GM18870 (cell line): Measurements from ENCODE around the gene DCAF8L2.
A peak's percentile ranks its signal among the peaks of the same experiment; 100 is the strongest.
"Not testable (repeated sequence)": the region's sequence is repeated elsewhere in the genome, so short reads cannot be mapped to it uniquely, and the experiment has no call there.

Experiments
- ATAC-seq: cut with Tn5 transposase; IDR thresholded peaks from one replicate; pipeline ENCODE4 v1.9.1; 2021; ENCODE audit warnings: moderate library complexity; ENCODE audit not compliant: unreplicated experiment

DCAF8L2 gene

GRCh38 chrX:27675493-27675892 is 85.3 kb downstream of the DCAF8L2 start:
- no peak for ATAC-seq

DNA sequence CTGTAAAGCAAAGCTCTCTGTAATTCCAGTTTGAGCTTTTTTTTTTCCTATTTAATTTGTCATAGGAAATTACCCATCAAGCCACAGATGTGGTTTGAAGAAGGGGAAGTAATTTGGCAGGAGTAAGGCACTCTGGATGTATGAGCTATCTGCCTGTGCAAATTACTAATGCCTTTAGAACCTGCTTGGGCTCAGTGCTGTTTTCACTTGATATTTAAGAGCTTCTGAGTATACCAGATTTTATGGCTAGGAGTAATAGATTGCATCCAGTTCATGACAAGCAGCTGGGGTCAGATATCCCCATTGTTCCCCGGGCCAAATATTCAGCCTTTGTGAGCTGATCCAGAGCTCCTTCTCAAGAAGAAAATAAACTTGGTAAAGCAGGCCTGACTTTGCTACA is 89.1 kb downstream of the DCAF8L2 start:
- ATAC-seq, result no peak

GRCh38 chrX:27680726-27681125 is 90.6 kb downstream of the DCAF8L2 start:
- no peak for ATAC-seq

DNA sequence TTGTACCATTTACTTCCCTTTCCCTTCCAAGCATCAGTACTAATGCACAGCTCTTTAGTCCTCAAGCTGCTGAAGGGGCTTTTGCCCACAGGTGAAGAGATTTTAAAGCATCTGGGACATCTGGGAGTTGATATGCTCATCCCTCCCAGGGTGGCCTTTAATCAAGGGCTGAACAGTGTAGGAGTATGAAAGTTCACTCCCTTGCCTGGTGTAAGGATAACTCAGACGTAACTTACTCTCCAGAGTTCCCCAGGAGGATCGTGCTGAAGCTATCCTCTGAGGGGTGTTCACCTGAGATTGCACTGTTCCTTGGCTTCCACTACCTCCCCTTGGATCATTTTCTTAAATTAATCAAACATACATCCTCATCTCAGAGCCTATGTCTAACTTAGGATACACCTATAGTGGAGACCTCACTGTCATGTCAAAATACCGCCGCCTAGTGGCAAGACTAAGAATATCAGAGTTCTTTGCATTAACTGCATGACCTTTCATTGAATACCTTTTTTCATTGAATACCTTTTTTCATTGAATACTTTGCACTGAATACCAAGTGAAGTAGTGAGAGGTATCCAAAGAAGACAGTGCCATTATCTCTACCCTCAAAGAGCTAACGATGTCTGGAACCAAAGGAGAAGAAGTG is 93.5 kb downstream of the DCAF8L2 start:
- ATAC-seq, result peak; percentile 74

DNA sequence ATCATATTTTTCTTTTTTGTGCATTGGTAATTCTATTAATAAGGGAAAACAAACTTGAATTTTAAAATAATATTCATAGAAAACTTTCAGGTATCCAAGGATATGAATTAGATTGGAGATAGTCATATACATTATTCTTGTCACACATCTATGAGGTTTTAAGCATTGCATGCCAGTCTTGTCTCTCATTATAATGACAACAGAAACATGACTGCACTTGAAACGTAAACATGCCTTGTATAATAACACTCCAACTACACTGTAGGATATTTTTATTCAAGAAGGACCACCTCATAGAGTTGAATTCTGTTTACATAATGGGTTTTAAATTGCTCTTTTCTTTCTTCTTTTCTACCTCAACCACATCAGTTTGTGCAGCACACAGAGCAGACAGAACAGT is 104.5 kb downstream of the DCAF8L2 start:
- no peak for ATAC-seq

DNA sequence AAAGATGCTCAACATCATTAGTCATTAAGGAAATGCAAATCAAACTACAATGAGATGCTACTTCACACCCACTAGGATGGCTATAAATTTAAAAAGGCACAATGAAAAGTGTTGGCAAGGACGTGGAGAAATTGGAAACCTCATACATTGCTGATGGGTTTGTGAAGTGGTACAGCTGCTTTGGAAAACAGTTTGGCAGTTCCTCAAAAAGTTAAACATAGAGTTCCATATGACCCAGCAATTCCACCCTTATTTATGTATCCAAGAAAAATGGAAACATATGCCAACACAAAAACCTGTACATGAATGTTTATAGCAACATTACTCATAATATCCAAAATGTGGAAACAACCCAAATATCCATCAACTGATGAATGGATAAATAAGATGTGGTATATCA is 116.4 kb downstream of the DCAF8L2 start:
- no peak for ATAC-seq

DNA sequence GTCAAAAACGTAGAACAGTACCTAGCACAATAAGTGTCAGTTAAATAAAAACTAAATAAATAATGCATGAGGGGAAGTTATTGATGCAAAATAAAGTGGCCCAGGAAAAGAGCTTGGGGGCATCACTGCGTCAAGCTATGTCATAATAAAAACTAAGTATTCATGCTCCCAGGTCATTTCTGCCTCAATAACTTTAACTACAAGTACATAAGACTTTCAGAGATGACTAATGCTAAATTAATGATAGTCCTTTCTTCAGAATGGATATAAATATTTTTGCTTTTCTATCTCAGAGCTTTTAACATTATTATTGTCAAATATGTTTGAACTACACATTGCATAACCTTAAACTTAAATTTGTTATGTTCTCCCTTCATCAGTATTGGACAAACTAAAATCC is 125.5 kb downstream of the DCAF8L2 start:
- ATAC-seq, result no peak

DNA sequence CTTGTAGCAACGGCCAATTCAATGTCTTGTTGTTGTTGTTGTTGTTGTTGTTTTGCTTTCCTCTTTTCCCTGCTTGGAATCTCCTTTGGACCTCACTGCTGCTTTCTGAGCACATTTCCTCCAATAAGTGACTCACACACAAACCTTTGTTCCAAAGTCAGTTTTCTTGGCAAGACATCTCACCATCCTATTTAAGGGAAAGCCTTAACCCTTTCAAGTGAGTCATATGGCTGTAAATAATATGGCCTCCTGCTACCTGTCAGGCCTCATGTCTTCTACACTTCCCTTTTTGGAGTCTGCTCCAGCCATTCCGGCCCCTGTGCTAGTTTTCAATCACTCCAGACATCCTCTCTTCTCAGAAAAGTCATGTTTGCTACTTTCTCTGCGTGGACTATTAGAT is 138.1 kb downstream of the DCAF8L2 start:
- no peak for ATAC-seq

GRCh38 chrX:27731962-27732361 is 141.8 kb downstream of the DCAF8L2 start:
- no peak for ATAC-seq

DNA sequence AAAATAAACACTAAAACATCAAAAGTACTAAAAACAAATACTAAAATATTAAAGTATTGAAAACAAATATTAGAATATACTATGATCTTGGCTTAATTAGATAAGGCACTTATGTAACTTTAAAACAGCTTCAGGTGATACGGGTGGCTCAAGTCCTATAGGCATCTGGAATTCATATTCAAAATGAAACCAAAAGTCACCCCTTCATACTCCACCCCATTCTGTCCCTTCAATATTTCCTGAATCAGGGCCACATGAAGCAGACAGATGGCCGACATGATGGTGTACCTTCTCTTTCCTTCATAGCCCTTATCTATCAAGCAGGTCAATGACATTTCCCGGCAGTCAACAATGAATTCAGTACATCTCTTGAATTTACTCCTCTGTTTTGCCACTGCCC is 145.8 kb downstream of the DCAF8L2 start:
- no peak for ATAC-seq

DNA sequence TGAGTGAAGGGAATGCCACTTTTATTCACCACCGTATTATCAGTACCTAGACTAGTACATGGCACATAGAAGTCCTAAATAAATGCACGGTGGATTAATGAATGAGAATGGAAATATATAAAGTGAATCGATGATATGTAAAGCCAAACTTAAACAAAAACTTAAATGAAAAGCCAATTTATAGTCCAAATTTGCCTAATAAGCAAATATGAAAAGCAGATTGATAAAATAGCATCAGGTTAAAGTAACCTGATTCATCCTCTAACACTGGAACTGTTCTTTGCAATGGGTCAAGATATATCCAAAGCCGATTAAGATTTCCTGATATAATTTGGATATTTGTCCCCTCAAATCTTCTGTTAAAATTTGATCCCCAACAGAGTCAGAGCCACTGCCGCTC is 150.8 kb downstream of the DCAF8L2 start:
- ATAC-seq, result no peak

DNA sequence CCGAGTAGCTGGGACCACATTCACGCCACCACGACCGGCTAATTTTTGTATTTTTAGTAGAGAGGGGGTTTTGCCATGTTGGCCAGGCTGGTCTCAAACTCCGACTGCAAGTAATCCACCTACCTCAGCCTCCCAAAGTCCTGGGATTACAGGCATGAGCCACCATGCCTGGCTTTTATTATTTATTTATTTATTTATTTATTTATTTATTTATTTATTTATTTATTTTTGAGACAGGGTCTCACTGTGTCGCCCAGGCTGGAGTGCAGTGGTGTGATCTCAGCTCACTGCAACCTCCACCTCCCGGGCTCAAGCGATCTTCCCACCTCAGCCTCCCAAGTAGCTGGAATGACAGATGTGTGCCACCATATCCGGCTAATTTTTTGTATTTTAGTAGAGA is 153.4 kb downstream of the DCAF8L2 start:
- not testable (repeated sequence) for ATAC-seq

- no peak for ATAC-seq
Observed at GRCh38 chrX:27746516-27746915, 156.4 kb downstream of the DCAF8L2 start.

GRCh38 chrX:27750298-27750697 is 160.2 kb downstream of the DCAF8L2 start:
- not testable (repeated sequence) for ATAC-seq

- ATAC-seq, result no peak
Observed at GRCh38 chrX:27751976-27752375, 161.8 kb downstream of the DCAF8L2 start.

DNA sequence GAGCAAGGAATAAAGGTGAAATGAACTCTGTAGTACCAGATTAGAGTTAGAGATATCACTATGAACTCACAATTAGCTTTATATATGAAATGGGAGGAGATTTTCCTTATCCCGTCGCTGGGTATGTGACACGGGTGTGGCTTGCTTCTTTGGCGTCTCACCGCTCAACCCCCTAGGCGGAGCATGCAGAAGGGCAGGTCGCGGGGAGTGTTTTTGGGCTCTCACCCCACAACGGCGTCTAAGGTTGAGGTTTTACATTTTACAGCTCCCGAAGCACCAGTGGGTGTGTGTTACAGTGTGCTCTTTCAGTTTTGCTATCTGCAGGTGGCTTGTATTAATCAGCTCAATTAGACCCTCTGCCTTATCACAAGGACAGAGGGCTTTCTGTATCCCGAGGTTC is 175.6 kb downstream of the DCAF8L2 start:
- ATAC-seq, result no peak

DNA sequence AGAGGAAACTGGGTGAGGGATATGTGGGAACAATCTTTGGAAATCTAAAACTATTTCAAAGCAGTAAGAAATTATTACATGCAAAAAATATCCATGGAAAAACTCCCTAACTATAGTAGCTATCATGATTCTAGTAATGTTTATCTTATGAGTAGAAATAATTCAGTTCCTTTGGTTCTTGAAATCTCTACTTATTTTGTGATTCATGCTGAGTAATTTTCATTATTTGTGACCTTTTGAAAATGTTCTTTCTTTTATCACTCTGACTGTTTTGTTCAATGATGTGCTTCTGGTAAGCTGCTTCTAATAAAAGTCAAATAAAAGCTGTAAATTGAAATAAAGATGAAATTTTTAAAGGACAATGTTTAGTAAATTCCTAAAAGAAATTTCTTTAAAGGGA is 177.2 kb downstream of the DCAF8L2 start:
- ATAC-seq, result no peak

DNA sequence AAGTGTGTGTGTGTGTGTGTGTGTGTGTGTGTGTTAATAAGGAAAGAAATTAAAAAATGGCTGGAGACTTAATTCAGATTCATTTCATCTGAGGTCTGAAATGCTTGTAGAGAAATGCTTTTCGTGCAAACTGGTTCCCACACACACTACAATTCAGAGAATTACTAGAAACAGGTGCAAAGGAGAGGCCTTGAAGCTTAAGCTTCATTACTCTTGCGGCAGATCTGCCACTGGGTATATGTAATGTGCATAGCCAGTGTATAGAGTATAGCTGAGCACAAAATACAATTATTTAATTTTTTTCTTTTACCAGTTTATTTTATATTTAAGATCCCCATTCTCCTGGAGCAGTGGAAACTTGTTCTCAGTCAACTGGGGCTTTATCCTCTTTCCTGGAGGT is 185.8 kb downstream of the DCAF8L2 start:
- ATAC-seq, result no peak

DNA sequence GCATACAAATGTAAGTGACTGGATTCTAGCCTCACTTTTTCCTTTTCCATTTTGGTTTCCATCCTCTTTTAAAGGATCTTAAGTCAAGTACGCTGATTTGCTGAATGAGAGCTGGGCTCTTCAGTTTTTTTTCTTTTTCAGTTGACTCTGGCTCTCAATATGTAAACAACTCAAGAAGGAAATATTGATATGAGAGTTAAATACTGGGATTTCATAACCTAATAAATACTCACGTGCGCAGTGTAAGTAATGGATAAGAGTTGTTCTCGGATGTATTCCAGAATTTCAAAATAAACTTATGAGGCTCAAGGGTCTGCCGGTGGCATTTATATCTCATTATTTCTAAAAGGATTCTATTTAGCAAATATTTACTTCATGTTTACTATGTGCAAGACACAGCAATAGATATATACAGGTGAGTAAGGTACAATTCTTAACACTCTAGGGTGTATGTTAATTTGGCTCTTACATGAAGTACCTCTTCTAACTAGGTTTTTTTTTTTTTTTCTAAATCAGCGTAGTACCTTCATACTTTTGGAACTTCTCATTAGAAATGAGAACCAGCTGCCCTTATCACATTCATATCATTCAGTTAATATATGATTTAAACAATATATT is 206.6 kb downstream of the DCAF8L2 start:
- no peak for ATAC-seq

- no peak for ATAC-seq
Observed at GRCh38 chrX:27797575-27797974, 207.4 kb downstream of the DCAF8L2 start.
